A549 (cell line): Measurements from ENCODE around the gene RXRA. TPM values are rescaled to one million over a fixed set of nuclear protein-coding genes. Genes with fewer than 3 reads are reported as not detected.
A peak's percentile ranks its signal among the peaks of the same experiment; 100 is the strongest.

Source experiments
- ATAC-seq, 2 experiments: fragments of 200-7000 bp in 1 of 2; fragments of >200 bp in 1 of 2; cut with Nextera tagmentation in 1 of 2; cut with Tn5 transposase in 1 of 2; 3 replicates each; pipeline versions ENCODE4 v1.8.0 to v1.9.1; 2018 to 2020; ENCODE audit warnings: mild to moderate bottlenecking in 1 of 2, moderate library complexity in 1 of 2
- CTCF ChIA-PET: fragments of 300-600 bp; sonication (Branson Sonifier 250); formaldehyde crosslinking; extraction: SDS; loops from one replicate; lab custom pipeline; 2021; ENCODE audit warnings: antibody characterized with exemption, inconsistent platforms; lab: Yijun Ruan, JAX
- POLR2A ChIA-PET: fragments of 350-600 bp; formaldehyde crosslinking; extraction: SDS; loops from one replicate; lab custom pipeline; 2021; ENCODE audit warnings: antibody characterized with exemption, inconsistent platforms; lab: Yijun Ruan, JAX
- DNase-seq, 2 experiments: peaks; one replicate each; pipeline versions ENCODE4 v3.0.0 to v3.0.0-alpha.2; 2011 to 2016; ENCODE audit warnings: low read depth in 1 of 2, low spot score in 1 of 2
- FAIRE-seq: peaks from 2 replicates; lab custom pipeline; 2011; peaks lifted over from hg19 to GRCh38; lab: Jason Lieb, UNC
- H3K27ac ChIP-seq, 2 experiments: fragments of >200 bp; sonication (Bioruptor Twin); formaldehyde crosslinking; 3 replicates each; pipeline ENCODE4 v1.5.1; 2016 to 2017
- H3K4me1 ChIP-seq: fragments of >200 bp; sonication (Bioruptor Twin); formaldehyde crosslinking; 3 replicates; pipeline ENCODE4 v1.6.1; 2016
- H3K4me2 ChIP-seq: fragments of >200 bp; sonication (Bioruptor Twin); formaldehyde crosslinking; 3 replicates; pipeline ENCODE4 v1.6.1; 2016
- H3K4me3 ChIP-seq: fragments of >200 bp; sonication (Bioruptor Twin); formaldehyde crosslinking; 3 replicates; pipeline ENCODE4 v1.5.1; 2016
- H3K9me3 ChIP-seq: fragments of >200 bp; sonication (Bioruptor Twin); formaldehyde crosslinking; 3 replicates; pipeline ENCODE4 v1.6.1; 2016
- BCL3 ChIP-seq: fragments of >200 bp; sonication (Bioruptor Twin); formaldehyde crosslinking; IDR thresholded peaks from 3 replicates; pipeline ENCODE4 v1.6.1; 2016
- CEBPB ChIP-seq, 2 experiments: fragments of >200 bp in 1 of 2; sonication (Bioruptor Twin) in 1 of 2; formaldehyde crosslinking in 1 of 2; IDR thresholded peaks; 2 replicates each; pipeline ENCODE4 v1.6.1; 2012 to 2016
- FOSL2 ChIP-seq, 2 experiments: fragments of 450-650 bp in 1 of 2; fragments of >200 bp in 1 of 2; sonication (Bioruptor Twin) in 1 of 2; formaldehyde crosslinking; IDR thresholded peaks; 2 replicates each; pipeline versions ENCODE4 v1.5.0 to v1.6.1; 2016 to 2020; ENCODE audit warnings: mild to moderate bottlenecking in 1 of 2, moderate library complexity in 1 of 2
- FOXS1 ChIP-seq: fragments of 250-450 bp; sonication (Bioruptor Pico); IDR thresholded peaks from 2 replicates; pipeline ENCODE4 v1.5.0; 2020; ENCODE audit warnings: mild to moderate bottlenecking, moderate library complexity
- HDAC2 ChIP-seq: fragments of 200-600 bp; sonication (generic); IDR thresholded peaks from 2 replicates; pipeline ENCODE4 v1.6.1; 2016
- HEYL ChIP-seq: fragments of 250-450 bp; sonication (Bioruptor Pico); IDR thresholded peaks from 2 replicates; pipeline ENCODE4 v1.8.0; 2021; ENCODE audit warnings: mild to moderate bottlenecking, moderate library complexity
- HMGXB4 ChIP-seq: fragments of 250-450 bp; sonication (Bioruptor Pico); IDR thresholded peaks from 2 replicates; pipeline ENCODE4 v1.5.0; 2021; ENCODE audit warnings: mild to moderate bottlenecking, moderate library complexity, borderline replicate concordance
- HOXA7 ChIP-seq: fragments of 250-450 bp; sonication (Bioruptor Pico); IDR thresholded peaks from 2 replicates; pipeline ENCODE4 v1.5.0; 2020; ENCODE audit warnings: mild to moderate bottlenecking, moderate library complexity
- JUN ChIP-seq, 2 experiments: fragments of >200 bp; sonication (Bioruptor Twin); formaldehyde crosslinking; IDR thresholded peaks; 2 replicates in 1 of 2; 3 replicates in 1 of 2; pipeline ENCODE4 v1.6.1; 2016 to 2017
- KDM5A ChIP-seq: fragments of 200-600 bp; sonication (generic); IDR thresholded peaks from 2 replicates; pipeline ENCODE4 v1.6.1; 2016; ENCODE audit warnings: antibody characterized with exemption, mild to moderate bottlenecking
- MAZ ChIP-seq: fragments of 150-350 bp; IDR thresholded peaks from 2 replicates; pipeline ENCODE4 v1.6.1; 2014; ENCODE audit warnings: antibody characterized with exemption, low read depth, low read length, borderline replicate concordance
- NPAS2 ChIP-seq: fragments of 250-450 bp; sonication (Bioruptor Pico); IDR thresholded peaks from 2 replicates; pipeline ENCODE4 v1.8.0; 2022; ENCODE audit warnings: mild to moderate bottlenecking, moderate library complexity, borderline replicate concordance
- NR3C1 ChIP-seq: fragments of >200 bp; sonication (Bioruptor Twin); formaldehyde crosslinking; IDR thresholded peaks from 3 replicates; pipeline ENCODE4 v1.6.1; 2017
- POLR2AphosphoS2 ChIP-seq: conservative IDR thresholded peaks from 2 replicates; pipeline ENCODE4 v1.6.1; 2012; ENCODE audit warnings: low read length, improper control_type of control experiment, inconsistent platforms
- RAD21 ChIP-seq, 2 experiments: fragments of >200 bp in 1 of 2; sonication (Bioruptor Twin) in 1 of 2; formaldehyde crosslinking in 1 of 2; IDR thresholded peaks in 1 of 2; conservative IDR thresholded peaks in 1 of 2; 2 replicates in 1 of 2; 3 replicates in 1 of 2; pipeline ENCODE4 v1.6.1; 2012 to 2018; ENCODE audit warnings: inconsistent platforms in 1 of 2
- RARB ChIP-seq: fragments of 250-450 bp; sonication (Bioruptor Pico); IDR thresholded peaks from 2 replicates; pipeline ENCODE4 v1.8.0; 2021; ENCODE audit warnings: mild to moderate bottlenecking, moderate library complexity
- REST ChIP-seq: fragments of 200-600 bp; sonication (generic); IDR thresholded peaks from 2 replicates; pipeline ENCODE4 v1.6.1; 2016; ENCODE audit warnings: antibody characterized with exemption, mild to moderate bottlenecking, moderate library complexity
- RNF2 ChIP-seq: fragments of 200-600 bp; sonication (generic); IDR thresholded peaks from 2 replicates; pipeline ENCODE4 v1.6.1; 2016; ENCODE audit warnings: low read depth, mild to moderate bottlenecking, antibody characterized with exemption, moderate library complexity, borderline replicate concordance
- TFCP2L1 ChIP-seq: fragments of 250-450 bp; sonication (Bioruptor Pico); IDR thresholded peaks from 2 replicates; pipeline ENCODE4 v1.5.0; 2021; ENCODE audit warnings: mild to moderate bottlenecking
- ZFP36 ChIP-seq: fragments of 450-650 bp; IDR thresholded peaks from 2 replicates; pipeline ENCODE4 v1.6.1; 2014; ENCODE audit warnings: borderline replicate concordance; ENCODE audit not compliant: partially characterized antibody
- ZNF302 ChIP-seq: fragments of 250-450 bp; sonication (Bioruptor Pico); IDR thresholded peaks from 2 replicates; pipeline ENCODE4 v1.9.0; 2021; ENCODE audit warnings: inconsistent platforms, mild to moderate bottlenecking, moderate library complexity
- ZSCAN20 ChIP-seq: fragments of 250-450 bp; sonication (Bioruptor Pico); IDR thresholded peaks from 2 replicates; pipeline ENCODE4 v1.8.0; 2022; ENCODE audit warnings: mild to moderate bottlenecking, moderate library complexity
- WGBS: methylation state at CpG from one replicate; pipeline ENCODE4 v1.1.6; 2017; ENCODE audit errors: missing lambda C conversion rate; 5-methylcytosine and 5-hydroxymethylcytosine counted together
- polyA plus RNA-seq, 4 experiments: library from polyadenylated mRNA; depleted of rRNA in 3 of 4; stranded (reverse); fragments of >200 nt; fragmentation: RNase III in 1 of 4; extraction: RNeasy Plus Mini Kit Qiagen cat#74134 plus additional on column Dnase treatment in 1 of 4; gene quantifications; 2 replicates in 3 of 4; 3 replicates in 1 of 4; pipeline ENCODE4 v1.2.3, GENCODE V29; 2011 to 2017
- TF ChIP-seq, protein P1 (sequence below): fragments of 150-350 bp; IDR thresholded peaks from 2 replicates; pipeline ENCODE4 v1.6.1; 2014; ENCODE audit warnings: low read depth, mild to moderate bottlenecking, low read length

Gene RXRA
- polyA plus RNA-seq, 2 of the 4 experiments (the other 2 are of a cell fraction), result 6.6 to 23.9 TPM

DNA sequence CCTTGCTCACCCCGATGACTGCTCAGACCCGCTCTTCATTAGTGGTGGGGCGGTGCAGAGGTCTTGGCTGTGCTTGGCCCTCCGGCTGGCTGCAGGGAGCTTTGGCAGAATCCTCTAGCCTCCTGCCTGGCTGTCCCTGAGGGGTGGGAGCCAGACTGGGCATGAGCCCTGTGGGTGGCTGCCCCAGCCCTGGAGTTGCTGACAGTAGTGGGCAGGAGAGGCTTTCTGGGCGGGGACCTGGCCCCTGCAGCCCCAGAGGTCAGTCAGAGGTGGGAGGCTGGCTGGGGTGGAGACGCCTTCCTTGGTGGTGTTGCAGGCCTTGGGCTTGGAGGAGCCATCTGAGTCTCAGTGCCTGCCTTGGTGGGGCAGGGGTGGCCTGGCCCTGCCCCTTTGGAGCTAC is 146.0 kb downstream of the RXRA start:
- Histone ChIP-seq H3K4me2 (no peak overlapping the region), H3K4me3 (no peak overlapping the region), H3K9me3 (no peaks in the 10 kb centered on the region; the same call in 2 of the 3 replicates), H3K4me1 (no peaks in the 10 kb centered on the region), H3K27ac (no peak overlapping the region)
- ATAC-seq (no peak; a peak in 1 of 6 replicates), FAIRE-seq (no peak), DNase-seq (no peak)
- ChIA-PET POLR2A (no interaction called here), CTCF (interaction anchor here (0.7 to 1.0 kb wide), 3 partner anchors 12 to 267 kb away, joined by 3 to 5 read pairs (median 5); no protein-coding TSS in a partner anchor)
- TF ChIP-seq ZSCAN20, result no peak
- no peak for TF ChIP-seq RARB (CRISPR knock-in tag)
- TF ChIP-seq ZNF302 (CRISPR knock-in tag), result no peak
- no peak for TF ChIP-seq FOXS1
- no peak for TF ChIP-seq NPAS2
- no peak for TF ChIP-seq POLR2AphosphoS2
- no peak for TF ChIP-seq HEYL (CRISPR knock-in tag)
- no peak for TF ChIP-seq HMGXB4 (CRISPR knock-in tag)
- no peak for TF ChIP-seq JUN (IDR thresholded peaks at IDR 0.05)
- TF ChIP-seq KDM5A, result no peak
- TF ChIP-seq, protein P1, sequence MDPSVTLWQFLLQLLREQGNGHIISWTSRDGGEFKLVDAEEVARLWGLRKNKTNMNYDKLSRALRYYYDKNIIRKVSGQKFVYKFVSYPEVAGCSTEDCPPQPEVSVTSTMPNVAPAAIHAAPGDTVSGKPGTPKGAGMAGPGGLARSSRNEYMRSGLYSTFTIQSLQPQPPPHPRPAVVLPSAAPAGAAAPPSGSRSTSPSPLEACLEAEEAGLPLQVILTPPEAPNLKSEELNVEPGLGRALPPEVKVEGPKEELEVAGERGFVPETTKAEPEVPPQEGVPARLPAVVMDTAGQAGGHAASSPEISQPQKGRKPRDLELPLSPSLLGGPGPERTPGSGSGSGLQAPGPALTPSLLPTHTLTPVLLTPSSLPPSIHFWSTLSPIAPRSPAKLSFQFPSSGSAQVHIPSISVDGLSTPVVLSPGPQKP, result no peak
- TF ChIP-seq NR3C1, result no peak
- no peak for TF ChIP-seq FOSL2 (IDR thresholded peaks at IDR 0.05)
- TF ChIP-seq FOSL2 (CRISPR knock-in tag; IDR thresholded peaks at IDR 0.05), result no peak
- no peak for TF ChIP-seq REST
- no peak for TF ChIP-seq BCL3
- TF ChIP-seq HDAC2, result no peak
- WGBS, result 85% methylated on average over 4 of the region's 6 CpGs

DNA sequence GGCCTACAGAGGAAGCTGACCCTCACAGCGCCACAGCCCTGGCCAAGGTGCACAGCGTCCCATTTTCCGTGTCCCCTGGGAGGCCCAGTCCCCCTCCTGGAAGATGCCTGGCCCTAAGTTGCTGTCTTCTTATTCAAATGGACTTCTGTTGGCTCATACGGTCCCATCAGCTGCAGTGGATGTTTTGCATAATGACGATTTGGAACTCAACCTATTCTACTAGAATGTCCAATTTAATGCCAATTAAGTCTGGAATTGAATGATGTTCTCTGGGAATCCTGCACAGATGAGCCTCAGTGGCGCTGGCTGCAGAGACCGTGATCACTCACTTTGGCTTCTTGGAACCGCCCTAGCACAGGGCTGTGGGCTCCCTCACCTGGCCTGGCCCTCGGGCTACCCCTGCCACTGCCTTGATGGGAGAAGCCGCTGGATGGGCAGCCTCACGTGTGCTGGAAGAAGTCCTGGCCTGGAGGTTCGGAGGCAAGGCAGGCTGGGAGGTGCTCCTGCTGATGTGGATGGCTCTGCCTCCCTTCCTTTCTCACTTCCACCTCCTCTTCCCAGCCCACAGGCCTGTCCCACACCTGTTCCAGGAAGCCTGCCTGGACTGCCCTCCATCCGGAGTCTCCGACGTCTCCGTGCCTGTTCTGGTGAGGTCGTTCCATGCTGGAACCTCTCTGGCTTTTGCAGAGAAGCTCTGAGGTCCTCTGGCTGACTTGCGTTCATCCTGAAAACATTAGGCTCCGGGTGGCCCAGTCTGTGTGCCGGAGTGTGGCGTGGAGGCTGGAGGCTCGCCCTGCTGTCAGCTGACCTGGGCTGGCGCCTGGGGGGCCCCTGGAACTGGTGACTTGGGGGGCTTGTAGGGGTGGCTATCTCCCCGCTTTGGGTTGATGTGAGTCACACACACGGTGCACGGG is 147.1 kb downstream of the RXRA start:
- WGBS, result 75% methylated on average over 18 of the region's 26 CpGs
- no peak for DNase-seq
- Histone ChIP-seq H3K4me3 (no peak overlapping the region), H3K4me2 (no peak overlapping the region), H3K27ac (peak overlapping the region in 1 of 2 experiments; percentile 55; a peak in 2 of 6 replicates), H3K4me1 (no peaks in the 10 kb centered on the region), H3K9me3 (no peaks in the 10 kb centered on the region; the same call in 2 of the 3 replicates)
- no peak for TF ChIP-seq TFCP2L1 (CRISPR knock-in tag)
- no peak for TF ChIP-seq HOXA7
- TF ChIP-seq MAZ, result no peak
- TF ChIP-seq ZFP36, result no peak
- TF ChIP-seq CEBPB (IDR thresholded peaks at IDR 0.05), result no peak
- TF ChIP-seq HMGXB4 (CRISPR knock-in tag), result no peak
- no peak for TF ChIP-seq RNF2
- no peak for TF ChIP-seq RAD21 (conservative IDR thresholded peaks at IDR 0.05 in 1 of 2, IDR thresholded peaks at IDR 0.05 in 1 of 2)
- ChIA-PET CTCF (interaction anchor here (0.6 to 1.4 kb wide), 5 partner anchors 11 to 261 kb away, joined by 3 to 5 read pairs (median 3); no protein-coding TSS in a partner anchor), POLR2A (no interaction called here)
- ATAC-seq, result peak in 1 of 2 experiments; percentile 14; a peak in 2 of 6 replicates
- no peak for FAIRE-seq
